SH-SY5Y (cell line): Measurements from ENCODE around the gene VMP1.

ENCODE experiments used
- GATA2 ChIP-seq: IDR thresholded peaks from 2 replicates; pipeline ENCODE4 v1.6.1; 2011; ENCODE audit warnings: mild to moderate bottlenecking, low read depth, low read length
- GATA3 ChIP-seq: IDR thresholded peaks from 2 replicates; pipeline ENCODE4 v1.6.1; 2011; ENCODE audit warnings: low read depth, mild to moderate bottlenecking, low read length, moderate library complexity

DNA sequence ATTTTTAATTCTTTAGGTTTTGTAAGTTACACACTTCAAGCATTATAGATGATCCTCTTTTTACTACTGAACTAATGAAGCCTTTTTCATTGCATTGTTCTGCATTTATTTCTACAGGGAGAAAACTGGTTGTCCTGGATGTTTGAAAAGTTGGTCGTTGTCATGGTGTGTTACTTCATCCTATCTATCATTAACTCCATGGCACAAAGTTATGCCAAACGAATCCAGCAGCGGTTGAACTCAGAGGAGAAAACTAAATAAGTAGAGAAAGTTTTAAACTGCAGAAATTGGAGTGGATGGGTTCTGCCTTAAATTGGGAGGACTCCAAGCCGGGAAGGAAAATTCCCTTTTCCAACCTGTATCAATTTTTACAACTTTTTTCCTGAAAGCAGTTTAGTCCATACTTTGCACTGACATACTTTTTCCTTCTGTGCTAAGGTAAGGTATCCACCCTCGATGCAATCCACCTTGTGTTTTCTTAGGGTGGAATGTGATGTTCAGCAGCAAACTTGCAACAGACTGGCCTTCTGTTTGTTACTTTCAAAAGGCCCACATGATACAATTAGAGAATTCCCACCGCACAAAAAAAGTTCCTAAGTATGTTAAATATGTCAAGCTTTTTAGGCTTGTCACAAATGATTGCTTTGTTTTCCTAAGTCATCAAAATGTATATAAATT lies 132.3 kb downstream of the VMP1 start:
- TF ChIP-seq GATA2 (no peak), GATA3 (no peak)
